Measurements from ENCODE around the gene REEP3.
A peak's percentile ranks its signal among the peaks of the same experiment; 100 is the strongest.

REEP3 gene, protein sequence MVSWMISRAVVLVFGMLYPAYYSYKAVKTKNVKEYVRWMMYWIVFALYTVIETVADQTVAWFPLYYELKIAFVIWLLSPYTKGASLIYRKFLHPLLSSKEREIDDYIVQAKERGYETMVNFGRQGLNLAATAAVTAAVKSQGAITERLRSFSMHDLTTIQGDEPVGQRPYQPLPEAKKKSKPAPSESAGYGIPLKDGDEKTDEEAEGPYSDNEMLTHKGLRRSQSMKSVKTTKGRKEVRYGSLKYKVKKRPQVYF

DNA sequence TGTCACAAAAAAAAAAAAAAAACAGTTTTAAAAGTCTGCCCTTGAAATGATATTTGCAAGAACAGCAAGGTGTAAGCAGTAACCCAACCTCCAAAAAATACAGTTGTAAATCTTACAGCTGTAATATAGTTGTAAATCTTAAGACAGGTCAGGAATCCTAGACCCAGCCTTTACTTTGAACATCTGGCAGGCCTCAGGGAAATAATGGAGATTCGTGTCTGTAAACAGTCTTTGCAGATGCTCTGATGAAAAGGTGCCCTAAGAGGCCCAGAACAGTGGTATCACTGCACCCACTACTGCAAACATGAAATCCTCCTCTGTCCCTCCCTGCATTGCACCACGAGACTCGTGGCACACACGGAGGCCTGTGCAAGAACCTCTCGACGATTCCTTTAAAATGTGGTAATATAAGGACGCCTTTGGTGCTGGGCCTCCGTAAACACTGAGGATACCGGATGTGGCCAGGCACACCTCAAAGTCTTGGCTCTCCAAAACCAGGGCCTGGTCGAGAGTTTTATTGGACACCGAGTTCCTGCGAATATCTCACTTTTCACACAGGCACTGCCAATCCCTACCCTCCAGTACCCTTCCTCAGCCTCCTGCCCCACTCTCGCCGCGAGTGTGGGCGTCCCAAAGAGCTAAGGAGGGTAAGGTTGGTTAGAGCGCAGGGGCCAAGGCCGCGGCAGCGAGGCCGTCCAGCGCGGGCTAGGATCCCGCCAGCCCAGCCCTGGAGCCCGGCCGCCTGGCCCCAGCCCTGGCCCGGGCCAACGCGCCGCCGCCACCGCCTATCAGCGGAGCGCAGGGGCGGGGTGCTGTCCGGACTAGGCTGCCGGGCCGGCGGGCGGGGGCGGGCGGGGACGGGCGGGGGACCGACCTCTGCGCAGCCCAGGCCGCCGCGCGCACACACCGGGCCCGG is at the start of gene REEP3:
REEP3 (plus strand) TSS at position 902 of the 916 bp plus-strand sequence. CDS start 145 bp downstream, outside the sequence.
- Histone ChIP-seq H4K20me1 (ENCODE audit: insufficient read depth, low read length) (peaks cover 12% of the 10 kb centered on the region; the same call in 1 of the 2 replicates), H3K79me2 (ENCODE audit: insufficient read depth, low read length) (peaks cover 98% of the 10 kb centered on the region), H3K4me3 (ENCODE audit: low read depth in 1 of 2, low read length in 2 of 2) (peak within 1 kb of the TSS; percentile 86 to 92), H3K9me3 (ENCODE audit: insufficient read depth, low read length, severe bottlenecking) (no peaks in the 10 kb centered on the region), H3K9ac (ENCODE audit: low read depth, low read length) (peak within 1 kb of the TSS; percentile 99), H3K4me2 (ENCODE audit: insufficient read depth, low read length) (peak within 1 kb of the TSS; percentile 75), H3K36me3 (ENCODE audit: insufficient read depth, low read length) (no peaks in the 10 kb centered on the region; the same call in 1 of the 2 replicates), H3K4me1 (ENCODE audit: insufficient read depth, low read length) (peaks cover 78% of the 10 kb centered on the region), H2AFZ (ENCODE audit: low read depth, low read length) (peak within 1 kb of the TSS; percentile 76), H3K27me3 (ENCODE audit: insufficient read depth, low read length, poor library complexity) (no peaks in the 10 kb centered on the region), H3K27ac (ENCODE audit: low read length) (peak within 1 kb of the TSS; percentile 99)
- TF ChIP-seq, protein P1, sequence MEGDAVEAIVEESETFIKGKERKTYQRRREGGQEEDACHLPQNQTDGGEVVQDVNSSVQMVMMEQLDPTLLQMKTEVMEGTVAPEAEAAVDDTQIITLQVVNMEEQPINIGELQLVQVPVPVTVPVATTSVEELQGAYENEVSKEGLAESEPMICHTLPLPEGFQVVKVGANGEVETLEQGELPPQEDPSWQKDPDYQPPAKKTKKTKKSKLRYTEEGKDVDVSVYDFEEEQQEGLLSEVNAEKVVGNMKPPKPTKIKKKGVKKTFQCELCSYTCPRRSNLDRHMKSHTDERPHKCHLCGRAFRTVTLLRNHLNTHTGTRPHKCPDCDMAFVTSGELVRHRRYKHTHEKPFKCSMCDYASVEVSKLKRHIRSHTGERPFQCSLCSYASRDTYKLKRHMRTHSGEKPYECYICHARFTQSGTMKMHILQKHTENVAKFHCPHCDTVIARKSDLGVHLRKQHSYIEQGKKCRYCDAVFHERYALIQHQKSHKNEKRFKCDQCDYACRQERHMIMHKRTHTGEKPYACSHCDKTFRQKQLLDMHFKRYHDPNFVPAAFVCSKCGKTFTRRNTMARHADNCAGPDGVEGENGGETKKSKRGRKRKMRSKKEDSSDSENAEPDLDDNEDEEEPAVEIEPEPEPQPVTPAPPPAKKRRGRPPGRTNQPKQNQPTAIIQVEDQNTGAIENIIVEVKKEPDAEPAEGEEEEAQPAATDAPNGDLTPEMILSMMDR (IDR thresholded peaks at IDR 0.05; ENCODE audit: borderline replicate concordance, extremely low read depth, low read length, poor library complexity, severe bottlenecking) = no peak
- TF ChIP-seq EZH2 (IDR thresholded peaks at IDR 0.05; ENCODE audit: borderline replicate concordance, low read depth, low read length, severe bottlenecking) = no peak
- peak; percentile 69 for ATAC-seq (ENCODE audit: insufficient read depth, low read depth)
- DNase-seq = peak; percentile 74

DNA sequence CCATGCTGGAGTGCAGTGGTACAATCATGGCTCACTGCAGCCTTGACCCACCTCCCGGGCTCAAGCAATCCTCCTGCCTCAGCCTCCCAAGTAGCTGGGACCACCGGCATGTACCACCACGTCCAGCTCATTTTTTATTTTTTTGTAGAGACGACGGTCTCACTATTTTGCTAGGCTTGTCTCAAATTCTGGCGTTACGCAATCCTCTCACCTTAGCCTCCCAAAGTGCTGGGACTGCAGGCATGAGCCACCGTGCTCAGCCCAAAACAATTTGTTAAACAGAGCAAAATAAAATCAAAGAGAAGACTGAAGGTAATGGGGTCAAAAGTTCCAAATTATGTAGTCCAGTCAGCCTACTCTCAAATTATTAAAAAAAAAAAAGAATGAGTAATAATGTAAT is 46.7 kb upstream of the REEP3 start:
- no peaks in the 10 kb centered on the region for H3K9me3 ChIP-seq (ENCODE audit: insufficient read depth, low read length, severe bottlenecking)
- H3K36me3 ChIP-seq (ENCODE audit: insufficient read depth, low read length) = no peaks in the 10 kb centered on the region
- no peak overlapping the region for H3K4me2 ChIP-seq (ENCODE audit: insufficient read depth, low read length)
- H3K27ac ChIP-seq (ENCODE audit: low read length) = no peak overlapping the region
- peaks cover 55% of the 10 kb centered on the region; the same call in 1 of the 2 replicates for H4K20me1 ChIP-seq (ENCODE audit: insufficient read depth, low read length)
- H2AFZ ChIP-seq (ENCODE audit: low read depth, low read length) = no peak overlapping the region
- no peak for DNase-seq
- H3K4me3 ChIP-seq (ENCODE audit: low read depth in 1 of 2, low read length in 2 of 2) = no peak overlapping the region
- no peak overlapping the region for H3K9ac ChIP-seq (ENCODE audit: low read depth, low read length)
- peaks cover 88% of the 10 kb centered on the region for H3K79me2 ChIP-seq (ENCODE audit: insufficient read depth, low read length)
- ATAC-seq (ENCODE audit: insufficient read depth, low read depth) = no peak
- no peak for TF ChIP-seq EZH2 (IDR thresholded peaks at IDR 0.05; ENCODE audit: borderline replicate concordance, low read depth, low read length, severe bottlenecking)
- TF ChIP-seq, protein P1 (IDR thresholded peaks at IDR 0.05; ENCODE audit: borderline replicate concordance, extremely low read depth, low read length, poor library complexity, severe bottlenecking) = no peak
- H3K27me3 ChIP-seq (ENCODE audit: insufficient read depth, low read length, poor library complexity) = no peaks in the 10 kb centered on the region
- no peaks in the 10 kb centered on the region for H3K4me1 ChIP-seq (ENCODE audit: insufficient read depth, low read length)

DNA sequence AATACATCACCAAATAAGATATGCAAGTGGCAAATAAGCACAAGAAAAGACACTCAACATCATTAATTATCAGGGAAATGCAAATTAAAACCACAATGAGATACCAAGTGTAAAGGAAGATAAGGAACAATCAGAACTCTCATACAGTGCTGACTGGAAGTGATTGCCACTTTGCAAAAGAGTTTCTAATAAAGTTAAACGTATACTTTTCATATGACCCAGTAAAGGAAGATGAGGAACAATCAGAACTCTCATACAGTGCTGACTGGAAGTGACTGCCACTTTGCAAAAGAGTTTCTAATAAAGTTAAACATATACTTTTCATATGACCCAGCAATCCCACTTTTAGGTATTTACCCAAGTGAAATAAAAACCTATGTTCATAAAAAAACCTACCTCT is 43.3 kb upstream of the REEP3 start:
- H3K27me3 ChIP-seq (ENCODE audit: insufficient read depth, low read length, poor library complexity) = no peaks in the 10 kb centered on the region
- DNase-seq = no peak
- peaks cover 48% of the 10 kb centered on the region; the same call in 1 of the 2 replicates for H4K20me1 ChIP-seq (ENCODE audit: insufficient read depth, low read length)
- H3K36me3 ChIP-seq (ENCODE audit: insufficient read depth, low read length) = no peaks in the 10 kb centered on the region
- no peak for TF ChIP-seq EZH2 (IDR thresholded peaks at IDR 0.05; ENCODE audit: borderline replicate concordance, low read depth, low read length, severe bottlenecking)
- TF ChIP-seq, protein P1 (IDR thresholded peaks at IDR 0.05; ENCODE audit: borderline replicate concordance, extremely low read depth, low read length, poor library complexity, severe bottlenecking) = no peak
- ATAC-seq (ENCODE audit: insufficient read depth, low read depth) = no peak
- no peaks in the 10 kb centered on the region for H3K9me3 ChIP-seq (ENCODE audit: insufficient read depth, low read length, severe bottlenecking)
- H2AFZ ChIP-seq (ENCODE audit: low read depth, low read length) = no peak overlapping the region
- peaks cover 97% of the 10 kb centered on the region for H3K79me2 ChIP-seq (ENCODE audit: insufficient read depth, low read length)
- no peak overlapping the region for H3K27ac ChIP-seq (ENCODE audit: low read length)
- no peaks in the 10 kb centered on the region for H3K4me1 ChIP-seq (ENCODE audit: insufficient read depth, low read length)
- H3K4me2 ChIP-seq (ENCODE audit: insufficient read depth, low read length) = no peak overlapping the region
- no peak overlapping the region for H3K4me3 ChIP-seq (ENCODE audit: low read depth in 1 of 2, low read length in 2 of 2)
- no peak overlapping the region for H3K9ac ChIP-seq (ENCODE audit: low read depth, low read length)

All from DND-41 (cell line).